Subcutaneous adipose tissue (tissue), 4 donors: Measurements from ENCODE around the gene DHX58. TPM values are rescaled to one million over a fixed set of nuclear protein-coding genes. Genes with fewer than 3 reads are reported as not detected.

ENCODE experiments used
- CTCF ChIP-seq: fragments of 450-650 bp; IDR thresholded peaks from one replicate; pipeline ENCODE4 v1.5.1; 2016; ENCODE audit warnings: low read depth, mild to moderate bottlenecking, control low read depth, antibody characterized with exemption, moderate library complexity
- total RNA-seq, 4 donors: library from RNA; depleted of rRNA; stranded (reverse); fragments of >200 nt; gene quantifications; one replicate each; pipeline ENCODE4 v1.1.0, GENCODE V29; 2016

Gene DHX58
- total RNA-seq, 4 donors from 2014 or later = 4.7 to 17.1 (median 13.5) TPM

- TF ChIP-seq CTCF = no peak
These were observed 58.6 kb downstream of the DHX58 start for GRCh38 chr17:42053731-42054500.

GRCh38 chr17:42052346-42052877 lies 60.1 kb downstream of the DHX58 start:
- no peak for TF ChIP-seq CTCF

DNA sequence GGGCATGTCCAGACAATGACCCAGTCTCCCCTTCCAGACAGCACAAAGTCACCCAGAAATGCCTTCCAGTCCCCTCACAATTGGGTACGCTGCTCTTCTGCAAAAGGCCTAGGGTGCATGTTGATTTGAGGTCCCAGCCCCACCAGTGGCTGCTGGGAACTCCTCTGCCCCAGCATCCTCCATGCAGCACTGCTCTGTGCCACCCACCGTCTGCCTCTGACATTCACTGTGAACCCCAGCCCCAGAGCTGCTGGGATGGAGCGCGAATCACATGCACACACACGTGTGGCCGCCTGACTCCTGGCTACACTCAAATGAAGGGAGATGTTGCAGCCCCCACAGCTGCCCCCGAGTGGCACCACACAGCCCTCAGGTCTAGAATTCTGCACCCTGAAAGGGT lies 60.9 kb downstream of the DHX58 start:
- no peak for TF ChIP-seq CTCF

Other genes with a start within 250 kb of the DHX58 start
- gene KLHL11, start 247.3 kb downstream of the DHX58 start, total RNA-seq = 10 to 100 TPM; 15.1 to 20.5 (median 17.8) TPM
- 10 to 100 TPM; 50.9 to 75.9 (median 64.1) TPM for gene ACLY, start 193.8 kb downstream of the DHX58 start, total RNA-seq
- gene ODAD4, start 182.1 kb downstream of the DHX58 start, total RNA-seq = under 1 TPM; 0.33 to 0.88 (median 0.44) TPM
- 10 to 100 TPM; 25.4 to 96.1 (median 55.2) TPM for gene CNP, start 145.9 kb downstream of the DHX58 start, total RNA-seq
- gene DNAJC7, start 95.3 kb downstream of the DHX58 start, total RNA-seq = 10 to 100 TPM; 70.1 to 79.6 (median 76.4) TPM
- gene NKIRAS2, start 92.6 kb downstream of the DHX58 start, total RNA-seq = 10 to 100 TPM; 21.2 to 37.1 (median 29.0) TPM
- 1 to 10 TPM in 1 of 4 donors, under 1 TPM in 2, not detected in 1; 0.17 to 1.7 (median 0.44) TPM for gene C17orf113, start 62.1 kb downstream of the DHX58 start, total RNA-seq
- gene ZNF385C, start 14.2 kb downstream of the DHX58 start, total RNA-seq = under 1 TPM in 2 of 4 donors, not detected in 2; 0.22 to 0.49 TPM
- gene KAT2A, start 8.7 kb upstream of the DHX58 start, total RNA-seq = 10 to 100 TPM; 27.2 to 49.9 (median 32.8) TPM
- not detected for gene HSPB9, start 10.1 kb upstream of the DHX58 start, total RNA-seq
- 100 to 1,000 TPM in 3 of 4 donors, 10 to 100 TPM in 1; 89.7 to 167 (median 115) TPM for gene RAB5C, start 42.3 kb upstream of the DHX58 start, total RNA-seq
- gene KCNH4, start 68.4 kb upstream of the DHX58 start, total RNA-seq = under 1 TPM in 3 of 4 donors, not detected in 1; 0.16 to 0.34 (median 0.19) TPM
- not detected for gene HCRT, start 72.7 kb upstream of the DHX58 start, total RNA-seq
- gene GHDC, start 81.8 kb upstream of the DHX58 start, total RNA-seq = 10 to 100 TPM; 18.8 to 47.5 (median 45.3) TPM
- gene STAT5B, start 163.7 kb upstream of the DHX58 start, total RNA-seq = 100 to 1,000 TPM in 2 of 4 donors, 10 to 100 TPM in 2; 87.6 to 200 (median 113) TPM
- gene STAT5A, start 175.8 kb upstream of the DHX58 start, total RNA-seq = 100 to 1,000 TPM; 158 to 721 (median 285) TPM